TTC549 (cell line): ENCODE measurements around the gene SRD5A1.

Experiments used
- FAIRE-seq: peaks from 2 replicates; lab custom pipeline; 2012; peaks lifted over from hg19 to GRCh38; lab: Jason Lieb, UNC

SRD5A1 gene

DNA sequence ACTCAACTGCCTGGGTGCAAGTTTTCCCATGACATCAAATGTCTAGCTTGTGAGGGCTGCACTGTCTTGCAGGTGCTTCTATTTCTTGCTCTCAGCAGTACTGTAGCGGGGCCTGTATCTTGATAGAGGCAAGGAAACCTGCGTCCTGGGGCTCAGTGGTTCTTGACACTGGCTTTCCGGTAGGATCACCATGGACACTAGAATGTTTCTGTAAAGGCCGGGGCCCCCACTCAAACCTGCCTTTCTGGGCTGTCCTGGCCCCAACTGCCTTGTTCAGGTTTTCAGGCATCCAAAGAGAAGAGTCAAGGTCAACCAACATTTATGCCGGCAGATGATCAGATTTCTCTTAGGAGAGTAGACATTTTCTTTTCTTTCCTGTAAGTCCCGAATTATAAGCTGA is 53.3 kb downstream of the SRD5A1 start:
- FAIRE-seq = no peak

DNA sequence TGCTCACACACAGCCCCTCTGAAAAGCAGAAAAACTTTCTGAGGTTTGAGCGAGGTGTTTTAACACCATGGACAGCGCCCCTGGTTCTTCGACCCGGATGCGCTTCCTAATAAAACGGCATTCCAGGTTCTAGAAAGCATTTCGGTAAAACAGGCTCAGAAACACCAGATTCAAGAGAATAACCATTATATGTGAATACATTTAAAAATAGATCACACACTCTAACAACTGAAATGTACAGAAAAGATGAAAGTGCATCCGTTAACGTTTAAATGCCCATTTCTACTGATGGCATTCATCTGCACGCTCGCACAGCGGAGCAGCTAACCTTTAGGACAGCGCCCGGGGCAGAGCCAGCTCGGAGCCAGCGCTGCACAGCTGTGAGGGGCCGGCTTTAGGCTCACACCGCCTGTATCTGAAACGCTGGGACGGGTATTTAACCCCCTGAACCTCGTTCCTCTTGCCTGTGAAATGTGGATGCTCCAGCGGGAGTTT is 53.7 kb downstream of the SRD5A1 start:
- no peak for FAIRE-seq

DNA sequence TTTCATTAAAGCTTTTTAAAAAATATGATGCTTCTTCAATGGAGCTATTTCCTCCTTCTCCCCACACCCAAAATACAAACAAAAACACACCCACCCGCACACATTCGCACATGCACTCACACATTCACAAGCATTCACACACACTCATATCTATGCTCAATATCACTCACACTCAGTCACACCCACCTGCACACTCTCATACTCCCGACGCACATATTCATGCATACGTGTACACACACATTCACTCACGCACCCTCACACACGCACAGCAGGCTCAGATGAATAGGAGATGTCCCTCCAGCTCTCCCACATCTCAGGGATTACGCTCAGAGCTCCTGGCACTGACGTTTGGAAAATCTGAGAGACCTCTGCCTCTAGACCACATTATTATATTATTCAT is 54.3 kb downstream of the SRD5A1 start:
- FAIRE-seq = no peak

DNA sequence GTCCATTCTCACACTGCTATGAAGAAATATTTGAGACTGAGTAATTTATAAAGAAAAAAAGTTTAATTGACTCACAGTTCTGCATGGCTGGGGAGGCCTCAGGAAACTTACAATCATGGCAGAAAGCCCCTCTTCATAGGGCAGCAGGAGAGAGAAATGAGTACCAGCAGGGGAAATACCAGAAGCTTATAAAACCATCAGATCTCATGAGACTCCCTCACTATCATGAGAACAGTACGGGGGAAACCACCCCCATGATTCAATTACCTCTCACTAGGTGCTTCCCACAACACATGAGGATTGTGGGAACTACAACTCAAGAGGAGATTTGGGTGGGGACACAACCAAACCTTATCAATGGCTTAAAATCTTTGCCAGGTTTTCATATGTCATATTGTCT is 59.7 kb downstream of the SRD5A1 start:
- FAIRE-seq = no peak

DNA sequence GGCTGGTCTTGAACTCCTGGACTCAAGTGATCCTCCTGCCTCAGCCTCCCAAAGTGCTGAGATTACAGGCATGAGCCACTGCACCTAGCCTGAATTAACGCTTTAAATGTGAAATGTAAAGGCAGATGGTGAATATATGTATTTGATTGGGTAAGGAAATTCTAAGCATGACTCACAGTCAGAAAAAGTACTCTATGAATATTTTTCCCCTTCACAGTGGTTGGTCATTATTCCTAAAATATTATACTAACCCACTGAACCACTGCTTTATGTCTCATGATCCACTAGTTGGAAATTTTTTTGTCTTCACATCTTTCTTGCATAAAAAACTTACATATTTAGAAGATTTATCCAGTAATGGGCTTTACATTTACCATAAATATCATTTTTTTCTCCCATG is 65.5 kb downstream of the SRD5A1 start:
- FAIRE-seq = no peak

DNA sequence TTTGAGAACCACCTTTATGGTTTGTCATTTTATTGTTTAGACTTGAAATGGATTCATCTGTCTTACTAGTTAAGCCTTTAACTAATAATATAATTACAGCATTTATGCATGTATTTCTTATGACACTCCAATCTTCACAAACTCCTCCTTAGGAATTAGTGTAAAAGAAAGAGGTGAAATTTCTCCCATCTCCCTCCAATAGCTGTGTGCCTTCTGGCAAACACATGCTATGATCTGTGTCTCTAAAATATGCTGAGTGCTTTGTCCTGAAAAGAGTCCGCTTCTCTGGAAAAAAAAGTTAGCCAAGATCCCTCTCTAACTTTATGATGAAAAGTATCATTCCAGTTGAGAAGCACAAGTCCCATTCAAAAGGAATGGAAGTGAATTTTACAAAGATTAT is 66.1 kb downstream of the SRD5A1 start:
- FAIRE-seq = no peak

DNA sequence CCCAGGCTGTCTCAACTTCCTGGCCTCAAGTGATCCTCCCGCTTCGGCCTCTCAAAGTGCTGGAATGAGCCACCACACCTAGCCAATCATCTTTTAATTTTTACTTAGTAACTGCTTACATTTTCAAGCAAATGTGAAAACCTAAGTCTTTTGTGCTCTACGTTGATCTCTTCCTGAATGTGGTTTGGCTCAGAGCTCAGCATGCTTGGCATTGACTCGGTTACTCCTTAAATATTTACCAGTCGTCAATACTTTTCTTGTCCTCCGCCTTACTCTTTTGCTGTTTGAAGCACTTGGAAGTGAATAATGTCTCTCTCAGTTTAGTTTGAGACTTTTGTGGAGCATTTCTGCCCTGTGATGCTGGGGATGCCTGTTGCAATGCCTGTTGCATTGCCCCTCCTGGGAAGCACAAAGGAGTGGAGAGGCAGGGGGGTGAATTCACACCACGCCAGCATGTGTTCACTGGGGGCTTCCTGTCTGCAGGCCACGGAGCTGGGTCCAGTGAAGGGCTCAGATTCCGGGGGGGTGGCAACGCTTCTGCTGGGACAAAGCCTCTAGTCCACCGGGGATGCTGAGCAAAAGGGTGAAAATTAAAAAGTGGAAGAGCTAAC is 66.9 kb downstream of the SRD5A1 start:
- FAIRE-seq = no peak

DNA sequence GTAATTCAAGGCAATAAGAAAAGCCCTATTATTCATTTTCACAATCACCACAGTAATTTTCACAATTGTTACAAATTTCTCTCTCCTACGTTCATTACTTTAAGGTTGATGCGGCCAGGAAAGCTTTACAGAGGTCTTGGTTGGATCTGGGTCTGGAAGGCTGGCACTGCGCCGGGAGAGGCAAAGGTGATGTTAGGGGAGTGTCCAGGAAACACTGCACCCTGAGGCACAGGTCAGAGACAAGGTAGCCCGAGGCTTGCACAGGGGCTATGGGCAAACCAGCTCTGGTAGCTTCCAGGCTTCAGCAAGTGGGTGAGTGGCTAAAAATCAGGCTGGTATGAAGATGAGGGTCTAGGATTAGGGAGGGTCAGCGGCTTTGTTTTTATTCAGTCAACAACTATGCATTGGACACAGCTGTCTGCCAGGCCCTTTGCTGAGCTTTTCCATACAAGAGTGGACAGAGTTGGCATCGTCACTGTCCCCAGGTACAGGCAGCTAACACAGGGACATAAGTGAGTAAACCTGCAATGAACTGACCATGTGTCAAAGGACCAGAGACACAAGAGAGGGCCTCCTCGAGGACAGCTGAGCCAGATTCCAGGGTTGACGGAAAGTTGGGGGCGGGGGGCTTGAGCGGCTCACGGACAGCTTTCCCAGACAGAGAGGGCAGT is 67.6 kb downstream of the SRD5A1 start:
- FAIRE-seq = no peak

DNA sequence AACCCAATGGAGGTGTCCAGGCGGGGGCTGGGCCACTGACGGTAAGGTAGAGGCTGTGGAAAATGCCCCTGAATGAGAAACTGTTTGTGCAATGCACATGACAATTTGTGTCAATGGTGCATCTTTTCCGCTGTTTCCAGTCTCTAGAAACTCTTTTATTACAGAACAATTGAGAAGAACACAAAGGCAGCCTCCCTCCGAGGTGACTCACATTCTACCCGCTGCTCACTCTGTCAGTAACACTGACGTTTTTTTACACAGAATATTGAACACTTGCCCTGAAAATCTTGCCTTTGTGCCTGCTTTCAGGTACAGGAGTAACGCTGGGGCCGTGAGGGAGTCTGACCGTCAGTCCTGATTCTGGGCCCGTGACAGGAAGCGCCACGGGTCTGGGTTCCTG is 68.3 kb downstream of the SRD5A1 start:
- FAIRE-seq = no peak

DNA sequence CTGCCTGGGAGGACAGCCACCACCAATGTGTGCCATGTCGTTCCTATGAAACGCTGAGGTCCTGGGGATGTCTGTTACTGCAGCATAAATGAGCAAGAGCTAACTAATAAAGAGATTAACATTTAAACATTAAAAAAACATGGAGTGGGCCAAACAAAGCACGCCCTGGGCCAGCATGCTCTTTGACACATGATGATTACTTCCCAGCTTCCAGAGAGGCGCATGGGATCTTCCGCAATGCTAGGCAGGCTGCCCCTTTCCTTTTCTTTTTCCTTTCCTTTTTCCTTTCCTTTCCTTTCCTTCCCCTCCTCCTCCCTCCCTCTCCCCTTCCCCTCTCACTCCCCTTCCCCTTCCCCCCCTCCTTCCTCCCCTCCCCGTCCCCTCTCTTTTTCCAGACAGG is 69.4 kb downstream of the SRD5A1 start:
- FAIRE-seq = no peak

DNA sequence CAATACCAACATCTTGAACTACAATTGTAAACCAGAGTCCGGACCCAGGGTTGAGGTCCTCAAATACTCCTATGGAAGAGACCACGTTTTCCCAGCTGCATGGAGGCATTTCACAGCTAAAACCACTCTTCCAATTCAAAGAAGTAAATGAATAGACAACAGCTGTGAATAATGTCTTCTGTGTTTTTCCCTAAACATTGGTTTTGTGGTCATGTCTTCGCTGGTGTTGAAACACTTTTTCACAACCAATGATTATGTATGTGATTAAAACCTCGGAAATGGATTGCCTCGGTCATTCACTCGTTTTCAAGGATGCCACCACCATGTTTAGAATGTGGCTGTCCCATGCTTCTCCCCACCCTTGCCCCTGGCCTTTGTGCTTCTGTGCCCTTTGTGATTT is 70.6 kb downstream of the SRD5A1 start:
- FAIRE-seq = no peak

DNA sequence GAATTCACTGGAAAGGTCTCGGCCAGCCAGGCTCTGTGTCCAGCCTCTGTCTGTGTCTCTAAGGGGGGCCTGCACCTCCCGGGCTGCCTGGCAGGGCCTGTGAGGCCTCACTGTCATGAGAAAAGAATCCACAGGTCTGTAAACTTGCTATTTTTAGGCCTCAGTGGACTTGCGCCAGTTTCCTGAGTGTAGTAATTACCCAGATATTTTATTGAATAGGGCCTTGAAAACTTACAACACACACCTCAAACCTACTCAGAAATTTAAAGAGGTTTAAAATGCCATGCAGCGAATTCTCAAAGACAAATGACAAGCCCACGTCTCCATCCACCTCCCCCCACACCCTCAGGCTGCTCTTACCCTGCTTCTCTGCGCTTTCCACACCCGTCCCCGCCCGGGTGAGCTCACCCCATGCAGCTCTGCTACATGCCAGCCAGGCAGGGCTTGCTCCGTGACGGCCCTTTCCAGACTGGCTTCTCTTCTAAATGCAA is 71.2 kb downstream of the SRD5A1 start:
- no peak for FAIRE-seq

DNA sequence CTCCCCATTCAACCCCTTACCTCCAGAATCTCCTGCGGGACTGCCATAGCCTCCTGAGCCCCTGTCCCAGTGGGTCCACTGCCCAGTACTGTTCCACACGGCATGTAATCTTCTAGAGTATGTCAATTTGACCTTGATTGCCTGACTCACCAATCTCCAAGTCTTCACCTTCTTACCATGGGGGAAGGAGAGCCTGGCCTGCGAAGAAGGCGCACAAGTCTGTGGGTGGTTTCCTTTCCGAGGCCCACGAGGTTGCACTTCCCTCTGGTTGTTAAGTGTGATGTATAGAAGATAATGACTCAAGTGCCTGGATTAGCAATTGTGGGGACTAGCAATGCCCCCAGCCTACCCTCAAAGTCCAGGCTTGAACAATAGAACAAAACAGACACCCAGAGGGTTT is 71.8 kb downstream of the SRD5A1 start:
- no peak for FAIRE-seq

DNA sequence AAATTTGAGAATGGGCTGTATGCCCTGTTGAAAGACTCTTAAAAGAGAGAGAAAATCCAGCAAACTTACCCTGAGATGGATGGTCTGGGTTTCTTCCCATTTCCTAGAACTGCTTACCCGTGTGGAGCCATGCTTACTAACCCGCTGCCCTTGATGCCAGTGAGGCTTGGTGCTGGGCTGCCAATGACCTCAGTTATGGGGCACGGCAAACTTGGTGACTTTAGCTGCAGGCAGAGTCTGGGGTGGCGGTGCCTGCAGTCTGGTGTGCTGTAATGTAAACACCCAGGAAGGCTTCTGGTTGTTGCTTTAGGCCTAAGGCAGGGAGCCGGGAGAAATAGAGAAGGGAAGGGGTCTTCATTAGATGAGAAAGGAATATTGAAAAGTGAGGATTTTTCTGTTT is 72.7 kb downstream of the SRD5A1 start:
- FAIRE-seq = no peak

DNA sequence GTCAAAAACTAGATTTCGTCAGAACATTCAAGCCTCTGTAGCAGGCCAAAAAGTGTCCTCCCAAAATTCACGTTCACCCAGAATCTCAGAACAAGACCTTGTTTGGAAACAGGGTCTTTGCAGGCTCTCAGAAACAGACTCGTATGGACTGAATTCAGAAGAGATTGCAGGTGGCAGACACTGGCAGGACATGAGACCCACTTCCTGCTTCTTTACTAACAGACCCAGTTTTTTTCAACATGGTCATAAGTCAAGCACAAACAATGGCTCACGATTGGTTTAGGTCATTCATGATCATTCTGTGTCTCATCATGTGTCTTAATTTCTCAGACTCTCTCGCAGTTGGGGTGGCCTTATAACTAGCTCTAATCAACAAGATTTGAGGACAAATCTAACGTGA is 74.6 kb downstream of the SRD5A1 start:
- FAIRE-seq = no peak

DNA sequence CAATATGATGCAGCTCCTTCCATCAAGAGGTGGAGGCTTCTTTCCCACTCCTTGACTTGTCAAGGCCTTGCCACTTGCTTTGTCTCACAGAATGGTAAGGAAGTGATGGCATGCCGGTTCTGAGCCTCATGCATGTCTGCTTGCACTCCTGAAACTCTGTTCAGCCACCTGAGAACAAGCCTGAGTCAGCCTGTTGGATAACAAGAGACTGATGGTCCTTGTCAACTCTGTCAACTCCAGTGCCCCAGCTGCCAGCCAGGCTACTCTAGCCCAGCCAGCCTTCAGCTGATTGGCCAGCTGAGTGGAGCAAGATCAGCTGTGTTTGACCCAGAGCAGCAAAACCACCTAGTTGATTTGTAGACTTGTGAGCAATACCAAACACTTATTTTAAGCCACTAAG is 75.6 kb downstream of the SRD5A1 start:
- FAIRE-seq = no peak

DNA sequence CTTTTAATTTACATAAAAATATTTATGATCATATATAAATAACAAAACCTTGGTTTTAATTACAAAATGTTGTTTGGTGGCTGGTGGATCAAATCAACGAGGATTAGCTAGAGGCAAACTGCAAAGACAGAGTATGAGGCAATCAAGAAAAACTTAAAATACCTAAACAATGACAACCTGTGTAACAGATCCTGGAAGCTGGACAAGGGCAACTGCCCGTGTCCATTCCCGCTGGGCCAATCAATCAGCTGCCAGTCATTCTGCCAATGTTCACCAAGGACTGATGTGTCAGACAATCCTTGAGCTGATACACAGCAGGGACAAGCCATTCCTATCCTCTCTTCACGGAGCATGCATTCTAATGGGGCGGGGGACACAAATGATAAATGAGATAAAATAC is 76.8 kb downstream of the SRD5A1 start:
- FAIRE-seq = no peak

DNA sequence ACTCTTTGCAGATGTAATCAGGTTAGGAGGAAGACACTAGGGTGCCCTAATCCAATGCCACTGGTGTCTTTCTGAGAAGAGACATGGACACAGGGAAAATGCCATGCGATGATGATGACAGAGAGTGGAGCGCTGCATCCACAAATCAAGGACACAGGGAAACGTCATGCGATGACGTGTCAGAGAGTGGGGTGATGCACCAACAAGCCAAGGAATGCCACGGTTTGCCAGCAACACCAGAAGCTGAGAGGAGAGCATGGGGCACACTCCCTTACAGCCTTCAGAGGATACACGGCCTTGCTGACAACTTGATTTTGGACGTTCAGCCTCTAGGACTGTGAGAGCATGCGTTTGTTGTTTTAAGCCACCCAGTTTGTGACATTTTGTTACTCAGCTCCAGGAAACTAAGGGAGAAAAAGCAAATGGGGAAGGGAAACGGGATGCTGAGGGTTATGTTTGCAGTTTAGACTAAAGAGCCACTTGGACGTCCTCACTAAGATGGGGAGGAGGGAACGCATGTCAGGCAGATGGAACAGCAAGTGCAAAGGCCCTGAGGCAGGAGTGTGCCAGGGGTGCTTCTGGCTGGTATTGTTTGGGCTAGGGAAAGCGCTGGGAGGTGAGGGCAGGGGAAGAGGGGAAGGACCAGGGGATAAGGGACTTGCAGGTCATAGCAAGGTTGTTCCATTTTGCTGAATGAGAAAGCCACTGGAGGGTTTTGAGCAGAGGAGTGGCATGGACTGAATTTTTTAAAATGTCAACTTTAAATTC is 77.5 kb downstream of the SRD5A1 start:
- FAIRE-seq = no peak

DNA sequence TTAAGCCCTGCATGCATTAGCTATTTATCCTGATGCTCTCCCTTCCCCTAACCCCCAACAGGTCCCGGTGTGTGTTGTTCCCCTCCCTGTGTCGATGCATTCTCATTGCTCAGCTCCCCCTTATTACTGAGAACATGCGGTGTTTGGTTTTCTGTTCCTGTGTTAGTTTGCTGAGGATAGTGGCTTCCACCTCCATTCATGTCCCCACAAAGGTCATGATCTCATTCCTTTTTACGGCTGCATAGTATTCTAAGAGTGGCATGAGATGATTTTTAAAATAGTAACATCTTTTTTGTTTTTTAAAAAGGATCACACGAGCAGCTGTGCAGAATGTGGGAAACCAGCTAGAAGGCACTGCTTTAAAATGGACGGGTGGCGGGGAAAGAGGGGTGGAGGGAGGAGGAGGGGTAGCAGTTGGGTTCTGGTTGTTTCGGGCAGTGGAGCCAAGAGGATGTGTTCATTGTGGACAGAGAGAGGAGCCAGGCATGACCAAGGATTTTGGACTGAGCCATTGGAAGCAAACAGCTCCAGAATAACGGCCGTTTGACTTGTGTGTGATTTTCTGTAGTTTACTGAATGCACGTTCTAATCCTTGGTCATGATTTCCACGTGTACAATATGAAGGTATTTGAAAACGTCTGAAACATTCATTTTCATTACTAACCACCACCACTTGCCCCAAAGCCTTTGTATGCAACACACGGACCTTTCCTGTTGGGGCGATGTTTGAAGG is 78.3 kb downstream of the SRD5A1 start:
- FAIRE-seq = no peak

DNA sequence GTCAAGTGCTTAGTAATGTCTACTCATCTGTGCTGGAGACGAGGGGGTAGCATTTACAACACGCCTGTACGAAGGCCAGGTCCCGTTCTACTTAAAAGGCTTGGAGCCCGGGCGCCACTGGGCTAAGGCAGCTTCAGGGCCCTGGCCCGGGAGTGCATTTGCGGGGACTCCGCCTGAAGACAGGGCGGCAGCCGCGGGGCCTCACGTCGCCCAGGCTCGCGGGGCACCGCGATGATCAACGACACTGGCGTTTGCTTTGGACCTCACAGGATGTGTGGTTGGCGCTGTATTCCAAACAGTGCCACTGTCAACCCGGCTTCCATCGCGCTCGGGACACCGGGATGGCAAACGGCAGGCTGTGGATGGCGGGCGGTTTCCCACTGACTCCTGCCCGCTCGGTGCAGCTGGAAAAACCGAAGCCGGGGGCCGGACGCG is 78.9 kb downstream of the SRD5A1 start:
- FAIRE-seq = no peak

DNA sequence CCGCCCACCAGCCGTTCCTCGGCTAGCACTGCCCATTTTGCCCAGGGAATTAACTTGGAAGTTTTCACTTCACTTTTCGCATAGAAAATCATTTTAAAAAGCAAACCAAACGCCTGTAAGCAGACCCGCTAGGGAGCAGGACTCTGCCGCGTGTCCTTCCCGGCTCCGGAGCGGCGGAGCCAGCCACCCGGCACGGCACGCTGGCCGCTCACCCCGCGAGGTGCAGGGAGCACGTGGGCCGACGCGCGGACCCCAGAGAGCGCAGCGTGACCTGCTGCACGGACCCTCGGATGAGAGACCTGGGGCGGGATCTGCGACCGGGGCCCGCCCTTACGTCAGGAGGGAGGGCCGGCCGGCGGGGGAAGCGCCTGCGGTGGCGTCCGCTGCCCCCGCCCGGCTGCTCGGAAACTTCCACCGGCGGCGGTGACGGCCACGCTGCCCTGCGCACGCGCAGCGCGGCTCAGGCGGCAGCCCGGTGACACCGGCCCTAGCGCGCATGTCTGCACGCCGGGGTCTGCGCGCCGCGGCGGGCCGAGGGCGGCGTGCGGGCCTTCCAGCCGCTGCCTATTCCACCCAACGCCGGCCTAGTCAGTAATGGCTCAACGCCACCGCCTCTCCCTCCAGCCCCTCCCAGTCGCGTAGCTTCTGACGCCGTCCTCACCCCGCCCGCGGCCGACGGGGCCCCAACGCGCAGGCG is 79.5 kb downstream of the SRD5A1 start:
- no peak for FAIRE-seq
